Measurements from ENCODE around the gene TUFT1.
A peak's percentile ranks its signal among the peaks of the same experiment; 100 is the strongest.

TUFT1 gene

GRCh38 chr1:151540021-151540981, at the start of gene TUFT1:
Gene TUFT1 (plus strand): TSS chr1:151540309. CDS start chr1:151540367, 58 bp downstream.
- DNase-seq (ENCODE audit: low spot score), result peak; percentile 92

- no peak for DNase-seq (ENCODE audit: low spot score)
These were observed 48.5 kb upstream of the TUFT1 start for GRCh38 chr1:151491641-151492040.

GRCh38 chr1:151492120-151492519, 48.0 kb upstream of the TUFT1 start:
- DNase-seq (ENCODE audit: low spot score), result no peak

- DNase-seq (ENCODE audit: low spot score), result no peak
These were observed 47.1 kb upstream of the TUFT1 start for GRCh38 chr1:151493042-151493441.

- no peak for DNase-seq (ENCODE audit: low spot score)
These were observed 45.3 kb upstream of the TUFT1 start for GRCh38 chr1:151494741-151495281.

GRCh38 chr1:151495316-151495715, 44.8 kb upstream of the TUFT1 start:
- DNase-seq (ENCODE audit: low spot score), result no peak

- no peak for DNase-seq (ENCODE audit: low spot score)
These were observed 40.7 kb upstream of the TUFT1 start for GRCh38 chr1:151499365-151499764.

GRCh38 chr1:151499930-151500329, 40.2 kb upstream of the TUFT1 start:
- no peak for DNase-seq (ENCODE audit: low spot score)

- no peak for DNase-seq (ENCODE audit: low spot score)
These were observed 38.6 kb upstream of the TUFT1 start for GRCh38 chr1:151501474-151501873.

- no peak for DNase-seq (ENCODE audit: low spot score)
These were observed 37.9 kb upstream of the TUFT1 start for GRCh38 chr1:151502035-151502700.

GRCh38 chr1:151502859-151503780, 37.0 kb upstream of the TUFT1 start:
- no peak for DNase-seq (ENCODE audit: low spot score)

- DNase-seq (ENCODE audit: low spot score), result no peak
These were observed 35.9 kb upstream of the TUFT1 start for GRCh38 chr1:151504252-151504651.

GRCh38 chr1:151504759-151505158, 35.4 kb upstream of the TUFT1 start:
- no peak for DNase-seq (ENCODE audit: low spot score)

GRCh38 chr1:151508833-151509232, 31.3 kb upstream of the TUFT1 start:
- DNase-seq (ENCODE audit: low spot score), result no peak

- no peak for DNase-seq (ENCODE audit: low spot score)
These were observed 30.6 kb upstream of the TUFT1 start for GRCh38 chr1:151509350-151510019.

- no peak for DNase-seq (ENCODE audit: low spot score)
These were observed 30.1 kb upstream of the TUFT1 start for GRCh38 chr1:151510020-151510405.

GRCh38 chr1:151510614-151510956, 29.5 kb upstream of the TUFT1 start:
- peak; percentile 3 for DNase-seq (ENCODE audit: low spot score)

- DNase-seq (ENCODE audit: low spot score), result peak; percentile 87
These were observed 29.0 kb upstream of the TUFT1 start, which contains the start of gene CGN for GRCh38 chr1:151510957-151511635. Gene CGN (plus strand): TSS chr1:151511387. CDS start chr1:151518520, 7,133 bp downstream.

- peak; percentile 14 for DNase-seq (ENCODE audit: low spot score)
These were observed 28.4 kb upstream of the TUFT1 start for GRCh38 chr1:151511636-151512215.

- DNase-seq (ENCODE audit: low spot score), result no peak
These were observed 27.8 kb upstream of the TUFT1 start for GRCh38 chr1:151512326-151512725.
